HCT116 (cell line): Measurements from ENCODE around the gene SELL. TPM values are rescaled to one million over a fixed set of nuclear protein-coding genes. Genes with fewer than 3 reads are reported as not detected.

Source experiments
- ATAC-seq: fragments of 200-7000 bp; cut with Tn5 transposase; 2 replicates; pipeline ENCODE4 v1.9.1; 2020; ENCODE audit warnings: mild to moderate bottlenecking, moderate library complexity
- BruUV-seq: library from RNA; stranded (reverse); fragments of 400-500 nt; replicated peaks from 2 replicates; lab custom pipeline; 2021; lab: Mats Ljungman, UMichigan
- CTCF ChIA-PET: fragments of 300-600 bp; sonication (Branson Sonifier 250); formaldehyde crosslinking; loops from one replicate; lab custom pipeline; 2021; ENCODE audit warnings: antibody characterized with exemption; lab: Charles Lee
- POLR2A ChIA-PET: fragments of 300-600, 350-600 bp; sonication (Branson Sonifier 250); formaldehyde crosslinking; loops from one replicate; lab custom pipeline; 2021; ENCODE audit warnings: antibody characterized with exemption; lab: Charles Lee
- RAD21 ChIA-PET, 2 experiments: fragments of 300-600 bp; sonication (Branson Sonifier 250); formaldehyde crosslinking; loops; one replicate each; lab custom pipeline; 2023; ENCODE audit warnings: low total read pairs in 2 of 2; ENCODE audit not compliant: uncharacterized antibody in 2 of 2, unreplicated experiment in 2 of 2, low non-redundant PET in 1 of 2; lab: Charles Lee
- DNase-seq: peaks from one replicate; pipeline ENCODE4 v3.0.0-alpha.2; 2010; ENCODE audit warnings: low read depth, low spot score
- H2AFZ ChIP-seq: fragments of 200-600 bp; shearing (Covaris generic), sonication (generic); 2 replicates; pipeline ENCODE4 v1.6.1; 2017; ENCODE audit warnings: low read depth, mixed run types, mixed read lengths, antibody characterized with exemption, low read length; ENCODE audit not compliant: poor library complexity, severe bottlenecking
- H3K27ac ChIP-seq: 2 replicates; pipeline ENCODE4 v1.5.1; 2012; ENCODE audit warnings: low read depth, low read length
- H3K27me3 ChIP-seq: fragments of 200-600 bp; sonication (generic); 2 replicates; pipeline ENCODE4 v1.6.1; 2016; ENCODE audit warnings: mixed run types, low read length, mixed read lengths; ENCODE audit not compliant: insufficient read depth
- H3K36me3 ChIP-seq, 2 experiments: fragments of 200-500 bp in 1 of 2; fragments of 200-600 bp in 1 of 2; sonication (Bioruptor generic) in 1 of 2; sonication (generic) in 1 of 2; 2 replicates each; pipeline versions ENCODE4 v1.5.1 to v1.6.1; 2014 to 2016; ENCODE audit warnings: low read length in 2 of 2, inconsistent platforms in 1 of 2, mixed read lengths in 1 of 2, mixed run types in 1 of 2; ENCODE audit not compliant: insufficient read depth in 2 of 2, control insufficient read depth in 1 of 2
- H3K4me1 ChIP-seq, 2 experiments: fragments of 200-600 bp in 1 of 2; sonication (generic) in 1 of 2; 2 replicates each; pipeline versions ENCODE4 v1.5.1 to v1.6.1; 2012 to 2017; ENCODE audit warnings: low read length in 2 of 2, inconsistent platforms in 1 of 2, mild to moderate bottlenecking in 1 of 2, mixed read lengths in 1 of 2, mixed run types in 1 of 2, moderate library complexity in 1 of 2; ENCODE audit not compliant: insufficient read depth in 2 of 2, control insufficient read depth in 1 of 2
- H3K4me2 ChIP-seq: fragments of 200-600 bp; sonication (generic); 2 replicates; pipeline ENCODE4 v1.6.1; 2017; ENCODE audit warnings: mixed run types, low read length, mixed read lengths
- H3K4me3 ChIP-seq, 2 experiments: fragments of 200-600 bp in 1 of 2; sonication (generic) in 1 of 2; replicated peaks in 1 of 2; 2 replicates each; pipeline ENCODE4 v1.5.1; 2011 to 2016; ENCODE audit warnings: low read length in 2 of 2, control low read depth in 1 of 2, low read depth in 1 of 2, mild to moderate bottlenecking in 1 of 2, mixed read lengths in 1 of 2, mixed run types in 1 of 2
- H3K79me2 ChIP-seq: fragments of 200-600 bp; sonication (generic); 2 replicates; pipeline ENCODE4 v1.6.1; 2017; ENCODE audit warnings: mild to moderate bottlenecking, mixed run types, low read length, moderate library complexity, mixed read lengths; ENCODE audit not compliant: insufficient read depth
- H3K9ac ChIP-seq: fragments of 200-600 bp; sonication (generic); 2 replicates; pipeline ENCODE4 v1.6.1; 2016; ENCODE audit warnings: low read length, mixed read lengths
- H3K9me2 ChIP-seq: fragments of 200-600 bp; sonication (generic), shearing (Covaris generic); 2 replicates; pipeline ENCODE4 v1.6.1; 2017; ENCODE audit warnings: mixed run types, mild to moderate bottlenecking, moderate library complexity; ENCODE audit not compliant: insufficient read depth
- H3K9me3 ChIP-seq, 2 experiments: fragments of 200-500 bp in 1 of 2; fragments of 200-600 bp in 1 of 2; sonication (Bioruptor generic) in 1 of 2; sonication (generic) in 1 of 2; 2 replicates each; pipeline ENCODE4 v1.6.1; 2014 to 2017; ENCODE audit warnings: low read length in 2 of 2, mixed read lengths in 2 of 2, inconsistent platforms in 1 of 2, low read depth in 1 of 2, mild to moderate bottlenecking in 1 of 2, mixed run types in 1 of 2, moderate library complexity in 1 of 2; ENCODE audit not compliant: control insufficient read depth in 1 of 2, insufficient read depth in 1 of 2
- H4K20me1 ChIP-seq: fragments of 200-600 bp; sonication (generic), shearing (Covaris generic); 2 replicates; pipeline ENCODE4 v1.6.1; 2017; ENCODE audit warnings: mixed run types, mild to moderate bottlenecking, moderate library complexity; ENCODE audit not compliant: insufficient read depth
- ATF3 ChIP-seq: IDR thresholded peaks from 2 replicates; pipeline ENCODE4 v1.6.1; 2012
- CBX3 ChIP-seq: IDR thresholded peaks from 2 replicates; pipeline ENCODE4 v1.6.1; 2012; ENCODE audit warnings: low read depth
- CTCF ChIP-seq, 3 experiments: fragments of 200-600 bp in 1 of 3; sonication (generic) in 1 of 3; IDR thresholded peaks in 2 of 3; conservative IDR thresholded peaks in 1 of 3; 2 replicates each; pipeline ENCODE4 v1.5.1; 2012 to 2017; ENCODE audit warnings: low read depth in 2 of 3, low read length in 2 of 3, antibody characterized with exemption in 1 of 3, borderline replicate concordance in 1 of 3, control low read depth in 1 of 3, mild to moderate bottlenecking in 1 of 3, mixed read lengths in 1 of 3, mixed run types in 1 of 3, moderate library complexity in 1 of 3; ENCODE audit not compliant: insufficient read depth in 1 of 3
- EGR1 ChIP-seq: IDR thresholded peaks from 2 replicates; pipeline ENCODE4 v1.6.1; 2012; ENCODE audit warnings: low read depth
- ELF1 ChIP-seq: IDR thresholded peaks from 2 replicates; pipeline ENCODE4 v1.6.1; 2012; ENCODE audit warnings: low read depth, borderline replicate concordance
- EZH2phosphoT487 ChIP-seq: fragments of 200-600 bp; IDR thresholded peaks from 2 replicates; pipeline ENCODE4 v1.6.1; 2018; ENCODE audit warnings: antibody characterized with exemption, borderline replicate concordance
- FOSL1 ChIP-seq: IDR thresholded peaks from 2 replicates; pipeline ENCODE4 v1.6.1; 2012; ENCODE audit warnings: low read depth
- JUND ChIP-seq: IDR thresholded peaks from 2 replicates; pipeline ENCODE4 v1.6.1; 2012
- MAX ChIP-seq: IDR thresholded peaks from 2 replicates; pipeline ENCODE4 v1.6.1; 2012
- POLR2A ChIP-seq: IDR thresholded peaks from 2 replicates; pipeline ENCODE4 v1.7.0; 2011; ENCODE audit warnings: borderline replicate concordance; ENCODE audit not compliant: insufficient read depth, insufficient read length; ENCODE audit errors: extremely low read depth
- POLR2AphosphoS5 ChIP-seq: IDR thresholded peaks from 2 replicates; pipeline ENCODE4 v1.6.1; 2011; ENCODE audit warnings: mild to moderate bottlenecking, low read depth, low read length, moderate library complexity
- RAD21 ChIP-seq: IDR thresholded peaks from 2 replicates; pipeline ENCODE4 v1.6.1; 2012; ENCODE audit warnings: low read depth, mild to moderate bottlenecking
- SP1 ChIP-seq: IDR thresholded peaks from 2 replicates; pipeline ENCODE4 v1.6.1; 2012; ENCODE audit warnings: low read depth
- SRF ChIP-seq: IDR thresholded peaks from 2 replicates; pipeline ENCODE4 v1.6.1; 2012; ENCODE audit warnings: low read depth
- TCF7L2 ChIP-seq: IDR thresholded peaks from 2 replicates; pipeline ENCODE4 v1.7.0; 2011; ENCODE audit warnings: borderline replicate concordance, inconsistent platforms; ENCODE audit not compliant: insufficient read depth, insufficient read length; ENCODE audit errors: extremely low read depth
- YY1 ChIP-seq: IDR thresholded peaks from 2 replicates; pipeline ENCODE4 v1.6.1; 2011; ENCODE audit warnings: low read length, low read depth, moderate library complexity, mild to moderate bottlenecking; ENCODE audit not compliant: insufficient replicate concordance; ENCODE audit errors: extremely low read depth
- ZBTB33 ChIP-seq: IDR thresholded peaks from 2 replicates; pipeline ENCODE4 v1.6.1; 2011; ENCODE audit warnings: mild to moderate bottlenecking, low read length, moderate library complexity; ENCODE audit not compliant: insufficient replicate concordance; ENCODE audit errors: extremely low read depth
- ZNF274 ChIP-seq: fragments of 200-500 bp; sonication (Bioruptor generic); IDR thresholded peaks from 2 replicates; pipeline ENCODE4 v1.6.1; 2014; ENCODE audit warnings: mild to moderate bottlenecking, low read depth, low read length, inconsistent platforms
- intact Hi-C: fragments of 100-400 bp; cut with micrococcal nuclease; formaldehyde crosslinking; loops from 2 replicates; pipeline ENCODE4 v1.10.0; 2022
- total RNA-seq: library from RNA; stranded (reverse); gene quantifications from one replicate; pipeline ENCODE4 v1.2.1, GENCODE V29; 2021; ENCODE audit not compliant: unreplicated experiment

Gene SELL
- total RNA-seq, 1 experiment from 2014 or later, result 4.1 TPM

- H3K4me2 ChIP-seq, result no peak overlapping the region
- H3K4me3 ChIP-seq, result no peak overlapping the region
- H4K20me1 ChIP-seq, result no peaks in the 10 kb centered on the region
- H3K9ac ChIP-seq, result no peak overlapping the region
- H3K79me2 ChIP-seq, result no peaks in the 10 kb centered on the region
- no peaks in the 10 kb centered on the region for H3K9me2 ChIP-seq
- H3K36me3 ChIP-seq, result no peaks in the 10 kb centered on the region
- ChIA-PET RAD21 (no interaction called here), POLR2A (no interaction called here), CTCF (no interaction called here)
- TF ChIP-seq SRF (no peak), RAD21 (no peak), EGR1 (no peak), FOSL1 (no peak), CBX3 (no peak), JUND (no peak), MAX (no peak), TCF7L2 (no peak), CTCF (IDR thresholded peaks at IDR 0.05 in 2 of 3, conservative IDR thresholded peaks at IDR 0.05 in 1 of 3; ENCODE audit: borderline replicate concordance in 1 of 3, insufficient read depth in 1 of 3, low read depth in 2 of 3, low read length in 2 of 3) (no peak), POLR2A (no peak), YY1 (no peak), POLR2AphosphoS5 (no peak), ATF3 (no peak), ZNF274 (no peak), ZBTB33 (no peak), SP1 (no peak), EZH2phosphoT487 (no peak), ELF1 (no peak)
- H3K27ac ChIP-seq, result no peak overlapping the region
- intact Hi-C loops, result no loop called here
- no peak for DNase-seq
- no peak for ATAC-seq
- peaks cover 0 to 3% of the 10 kb centered on the region in 2 experiments; a peak in 1 of 4 replicates for H3K4me1 ChIP-seq
- H2AFZ ChIP-seq, result no peak overlapping the region
- BruUV-seq, result no TSS peak
- no peaks in the 10 kb centered on the region for H3K27me3 ChIP-seq
- no peaks in the 10 kb centered on the region for H3K9me3 ChIP-seq
These were observed 28.6 kb upstream of the SELL start for GRCh38 chr1:169739980-169740379.
